K562 (cell line): Measurements from ENCODE around the gene PXK. TPM values are rescaled to one million over a fixed set of nuclear protein-coding genes. Genes with fewer than 3 reads are reported as not detected.

ENCODE experiments used
- ATAC-seq: fragments of 200-7000 bp; cut with Tn5 transposase; 3 replicates; pipeline ENCODE4 v1.9.1; 2020; ENCODE audit warnings: moderate library complexity
- BruUV-seq: library from RNA; stranded (reverse); fragments of 400-500 nt; replicated peaks from 2 replicates; lab custom pipeline; 2021; lab: Mats Ljungman, UMichigan
- CTCF ChIA-PET: fragments of 300-600 bp; formaldehyde crosslinking; extraction: SDS; loops from one replicate; lab custom pipeline; 2021; ENCODE audit warnings: low intra/inter-chr PET ratio; lab: Yijun Ruan, JAX
- POLR2A ChIA-PET: fragments of 300-600, 350-650 bp; sonication (Branson Sonifier 250); formaldehyde crosslinking; extraction: SDS; loops from one replicate; lab custom pipeline; 2021; ENCODE audit warnings: antibody characterized with exemption, inconsistent platforms; lab: Yijun Ruan, JAX
- DNase-seq, 4 experiments: peaks; one replicate each; pipeline versions ENCODE4 v3.0.0 to v3.0.0-alpha.2; 2011 to 2018; ENCODE audit warnings: low spot score in 3 of 4, mixed read lengths in 3 of 4; ENCODE audit errors: extremely low read depth in 1 of 4
- FAIRE-seq: peaks from 2 replicates; lab custom pipeline; 2011; peaks lifted over from hg19 to GRCh38; lab: Jason Lieb, UNC
- H2AFZ ChIP-seq: 2 replicates; pipeline ENCODE4 v1.6.0; 2011; ENCODE audit warnings: low read depth, low read length, control low read depth, inconsistent platforms
- H3K27ac ChIP-seq: fragments of 200-600 bp; 3 replicates; pipeline ENCODE4 v1.8.0; 2011; ENCODE audit warnings: low read depth, mild to moderate bottlenecking, control low read depth, inconsistent platforms, low read length, moderate library complexity, mixed read lengths; ENCODE audit errors: extremely low read depth
- H3K27me3 ChIP-seq, 2 experiments: fragments of 300-600 bp in 1 of 2; 2 replicates in 1 of 2; 3 replicates in 1 of 2; pipeline versions ENCODE4 v1.6.0 to v1.8.0; 2011; ENCODE audit warnings: inconsistent platforms in 2 of 2, low read length in 2 of 2, mild to moderate bottlenecking in 1 of 2, mixed read lengths in 1 of 2, moderate library complexity in 1 of 2; ENCODE audit not compliant: control insufficient read depth in 2 of 2, insufficient read depth in 2 of 2
- H3K36me3 ChIP-seq: fragments of 300-600 bp; 3 replicates; pipeline ENCODE4 v1.8.0; 2011; ENCODE audit warnings: mild to moderate bottlenecking, low read length, inconsistent platforms; ENCODE audit not compliant: control insufficient read depth, insufficient read depth
- H3K4me1 ChIP-seq, 2 experiments: fragments of 200-600 bp in 1 of 2; replicated peaks in 1 of 2; 2 replicates in 1 of 2; 3 replicates in 1 of 2; pipeline versions ENCODE4 v1.5.1 to v1.8.0; 2011; ENCODE audit warnings: inconsistent platforms in 2 of 2, low read length in 2 of 2, mild to moderate bottlenecking in 1 of 2, mixed read lengths in 1 of 2, moderate library complexity in 1 of 2; ENCODE audit not compliant: control insufficient read depth in 2 of 2, insufficient read depth in 2 of 2
- H3K4me2 ChIP-seq: 2 replicates; pipeline ENCODE4 v1.6.1; 2011; ENCODE audit warnings: low read length, control low read depth, inconsistent platforms, mixed read lengths; ENCODE audit not compliant: insufficient read depth
- H3K4me3 ChIP-seq: fragments of 200-600 bp; sonication (generic), shearing (Covaris generic); 2 replicates; pipeline ENCODE4 v1.5.1; 2016; ENCODE audit warnings: control low read depth, inconsistent platforms
- H3K79me2 ChIP-seq: fragments of 200-600 bp; 3 replicates; pipeline ENCODE4 v1.8.0; 2011; ENCODE audit warnings: low read length, inconsistent platforms; ENCODE audit not compliant: control insufficient read depth, insufficient read depth
- H3K9ac ChIP-seq, 2 experiments: 2 replicates each; pipeline versions ENCODE4 v1.6.0 to v1.6.1; 2011; ENCODE audit warnings: low read depth in 2 of 2, low read length in 2 of 2, control low read depth in 1 of 2, inconsistent platforms in 1 of 2, mild to moderate bottlenecking in 1 of 2, mixed read lengths in 1 of 2; ENCODE audit not compliant: insufficient read depth in 1 of 2
- H3K9me1 ChIP-seq: one replicate; pipeline ENCODE4 v1.6.0; 2011; ENCODE audit warnings: inconsistent platforms, mild to moderate bottlenecking, low read length, moderate library complexity; ENCODE audit not compliant: control insufficient read depth, insufficient read depth
- H3K9me3 ChIP-seq: replicated peaks from 2 replicates; pipeline ENCODE4 v1.5.1; 2011; ENCODE audit warnings: low read depth, low read length, inconsistent platforms; ENCODE audit not compliant: control insufficient read depth, insufficient read depth
- H4K20me1 ChIP-seq: replicated peaks from 2 replicates; pipeline ENCODE4 v1.6.1; 2011; ENCODE audit warnings: low read length, inconsistent platforms, mixed read lengths; ENCODE audit not compliant: control insufficient read depth, insufficient read depth
- CBX2 ChIP-seq: fragments of 200-600 bp; sonication (generic); IDR thresholded peaks from one replicate; pipeline ENCODE4 v1.6.1; 2012; ENCODE audit warnings: mild to moderate bottlenecking, low read length, inconsistent platforms; ENCODE audit not compliant: insufficient read depth, poor library complexity, severe bottlenecking
- PHF8 ChIP-seq: fragments of 200-600 bp; sonication (generic); IDR thresholded peaks from 2 replicates; pipeline ENCODE4 v1.6.1; 2012; ENCODE audit warnings: mixed run types, mild to moderate bottlenecking, inconsistent platforms, low read length, moderate library complexity, borderline replicate concordance
- PTTG1 ChIP-seq: fragments of 450-650 bp; IDR thresholded peaks from 2 replicates; pipeline ENCODE4 v1.6.1; 2016; ENCODE audit warnings: low read depth, mild to moderate bottlenecking, missing genetic modification characterization, missing compliant biosample characterization
- TEAD4 ChIP-seq, 2 experiments: sonication (generic) in 1 of 2; formaldehyde crosslinking in 1 of 2; IDR thresholded peaks; 2 replicates each; pipeline versions ENCODE4 v1.6.1 to v1.8.0; 2012 to 2022; ENCODE audit warnings: borderline replicate concordance in 1 of 2, inconsistent platforms in 1 of 2, low read length in 1 of 2, mild to moderate bottlenecking in 1 of 2, missing genetic modification reagents in 1 of 2
- WGBS: fragments of 100-300 bp; shearing (Covaris generic); methylation state at CpG from one replicate; pipeline ENCODE4 v1.1.6; 2016; ENCODE audit warnings: low coverage, mixed read lengths; ENCODE audit not compliant: insufficient coverage; ENCODE audit errors: missing lambda C conversion rate; 5-methylcytosine and 5-hydroxymethylcytosine counted together
- in situ Hi-C: fragments of 300-500 bp; cut with MboI; formaldehyde crosslinking; loops from 4 replicates; pipeline ENCODE4 v1.15.0; 2018; ENCODE audit warnings: inconsistent platforms, mixed read lengths
- intact Hi-C: fragments of 100-400 bp; cut with micrococcal nuclease; formaldehyde crosslinking; loops from 2 replicates; pipeline ENCODE4 v1.14.2; 2022
- polyA plus RNA-seq, 8 experiments: library from polyadenylated mRNA; depleted of rRNA in 4 of 8; stranded (reverse) in 5 of 8; unstranded in 3 of 8; fragments of >200 nt; fragmentation: Nextera tagmentation in 2 of 8; fragmentation: Illumina TruSeq in 1 of 8; extraction: Ambion mirVana in 2 of 8; extraction: Trizol in 1 of 8; gene quantifications; 2 replicates each; pipeline versions ENCODE4 v1.2.1 to v1.2.3, GENCODE V29; 2011 to 2014; ENCODE audit warnings: inconsistent platforms in 1 of 8, missing spikeins in 1 of 8
- total RNA-seq, 7 experiments: library from RNA; depleted of rRNA in 6 of 7; stranded (reverse); fragments of >200 nt in 6 of 7; fragmentation: Illumina TruSeq in 2 of 7; extraction: Trizol in 2 of 7; gene quantifications; 2 replicates each; pipeline versions ENCODE4 v1.2.1 to v1.2.3, GENCODE V29; 2011 to 2021; ENCODE audit warnings: low replicate concordance in 1 of 7
- TF ChIP-seq, protein P1 (sequence below), 3 experiments: IDR thresholded peaks in 2 of 3; conservative IDR thresholded peaks in 1 of 3; 2 replicates each; pipeline ENCODE4 v1.5.1; 2011 to 2012; ENCODE audit warnings: low read length in 3 of 3, mild to moderate bottlenecking in 3 of 3, control low read depth in 2 of 3, improper control_type of control experiment in 1 of 3, inconsistent platforms in 1 of 3, low read depth in 1 of 3, mixed read lengths in 1 of 3, moderate library complexity in 1 of 3; ENCODE audit not compliant: insufficient read depth in 2 of 3
- TF ChIP-seq, protein P2 (sequence below): fragments of 450-650 bp; IDR thresholded peaks from 2 replicates; pipeline ENCODE4 v1.6.1; 2016; ENCODE audit warnings: borderline replicate concordance
- TF ChIP-seq, protein P3 (sequence below): sonication (generic); formaldehyde crosslinking; IDR thresholded peaks from 2 replicates; pipeline ENCODE4 v1.8.1; 2023; ENCODE audit warnings: missing genetic modification reagents, mild to moderate bottlenecking, borderline replicate concordance

PXK gene
- total and polyA plus RNA-seq, 9 of the 15 experiments (the other 6 are each of a cell fraction or from before 2014, with no cell fraction given): 3.3 to 19.9 (median 11.3) TPM

DNA sequence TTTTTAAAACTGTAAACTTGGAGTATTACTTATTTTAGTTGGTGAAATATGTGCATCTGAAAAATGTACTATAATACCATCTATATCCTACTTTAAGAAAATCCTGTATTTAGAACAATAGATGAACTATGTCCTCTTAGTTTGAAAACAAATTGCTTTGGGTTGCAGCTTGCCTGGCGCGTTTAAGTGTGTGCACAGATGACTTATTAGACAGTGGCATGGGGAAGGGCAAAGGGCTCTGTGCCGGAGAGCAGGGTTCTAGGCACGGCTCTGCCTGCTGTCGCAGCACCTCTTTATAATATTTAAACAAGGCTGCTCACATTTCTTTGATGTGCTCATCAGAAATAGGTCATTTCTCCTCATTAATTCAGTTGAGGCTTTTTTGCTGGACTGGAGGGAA, 10.0 kb downstream of the PXK start:
- no peak for DNase-seq
- WGBS: 94% methylated on average over 5 of the region's 5 CpGs
- TF ChIP-seq PHF8 (no peak), PTTG1 (tag) (no peak), CBX2 (no peak), TEAD4 (IDR thresholded peaks at IDR 0.05; ENCODE audit: low read length) (no peak), TEAD4 (CRISPR knock-in tag; IDR thresholded peaks at IDR 0.05; ENCODE audit: borderline replicate concordance) (no peak)
- TF ChIP-seq, protein P1, sequence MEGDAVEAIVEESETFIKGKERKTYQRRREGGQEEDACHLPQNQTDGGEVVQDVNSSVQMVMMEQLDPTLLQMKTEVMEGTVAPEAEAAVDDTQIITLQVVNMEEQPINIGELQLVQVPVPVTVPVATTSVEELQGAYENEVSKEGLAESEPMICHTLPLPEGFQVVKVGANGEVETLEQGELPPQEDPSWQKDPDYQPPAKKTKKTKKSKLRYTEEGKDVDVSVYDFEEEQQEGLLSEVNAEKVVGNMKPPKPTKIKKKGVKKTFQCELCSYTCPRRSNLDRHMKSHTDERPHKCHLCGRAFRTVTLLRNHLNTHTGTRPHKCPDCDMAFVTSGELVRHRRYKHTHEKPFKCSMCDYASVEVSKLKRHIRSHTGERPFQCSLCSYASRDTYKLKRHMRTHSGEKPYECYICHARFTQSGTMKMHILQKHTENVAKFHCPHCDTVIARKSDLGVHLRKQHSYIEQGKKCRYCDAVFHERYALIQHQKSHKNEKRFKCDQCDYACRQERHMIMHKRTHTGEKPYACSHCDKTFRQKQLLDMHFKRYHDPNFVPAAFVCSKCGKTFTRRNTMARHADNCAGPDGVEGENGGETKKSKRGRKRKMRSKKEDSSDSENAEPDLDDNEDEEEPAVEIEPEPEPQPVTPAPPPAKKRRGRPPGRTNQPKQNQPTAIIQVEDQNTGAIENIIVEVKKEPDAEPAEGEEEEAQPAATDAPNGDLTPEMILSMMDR (IDR thresholded peaks at IDR 0.05 in 2 of 3, conservative IDR thresholded peaks at IDR 0.05 in 1 of 3; ENCODE audit: insufficient read depth in 2 of 3, low read depth in 1 of 3, low read length in 3 of 3): no peak
- TF ChIP-seq, protein P2, sequence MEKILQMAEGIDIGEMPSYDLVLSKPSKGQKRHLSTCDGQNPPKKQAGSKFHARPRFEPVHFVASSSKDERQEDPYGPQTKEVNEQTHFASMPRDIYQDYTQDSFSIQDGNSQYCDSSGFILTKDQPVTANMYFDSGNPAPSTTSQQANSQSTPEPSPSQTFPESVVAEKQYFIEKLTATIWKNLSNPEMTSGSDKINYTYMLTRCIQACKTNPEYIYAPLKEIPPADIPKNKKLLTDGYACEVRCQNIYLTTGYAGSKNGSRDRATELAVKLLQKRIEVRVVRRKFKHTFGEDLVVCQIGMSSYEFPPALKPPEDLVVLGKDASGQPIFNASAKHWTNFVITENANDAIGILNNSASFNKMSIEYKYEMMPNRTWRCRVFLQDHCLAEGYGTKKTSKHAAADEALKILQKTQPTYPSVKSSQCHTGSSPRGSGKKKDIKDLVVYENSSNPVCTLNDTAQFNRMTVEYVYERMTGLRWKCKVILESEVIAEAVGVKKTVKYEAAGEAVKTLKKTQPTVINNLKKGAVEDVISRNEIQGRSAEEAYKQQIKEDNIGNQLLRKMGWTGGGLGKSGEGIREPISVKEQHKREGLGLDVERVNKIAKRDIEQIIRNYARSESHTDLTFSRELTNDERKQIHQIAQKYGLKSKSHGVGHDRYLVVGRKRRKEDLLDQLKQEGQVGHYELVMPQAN: no peak
- TF ChIP-seq, protein P3, sequence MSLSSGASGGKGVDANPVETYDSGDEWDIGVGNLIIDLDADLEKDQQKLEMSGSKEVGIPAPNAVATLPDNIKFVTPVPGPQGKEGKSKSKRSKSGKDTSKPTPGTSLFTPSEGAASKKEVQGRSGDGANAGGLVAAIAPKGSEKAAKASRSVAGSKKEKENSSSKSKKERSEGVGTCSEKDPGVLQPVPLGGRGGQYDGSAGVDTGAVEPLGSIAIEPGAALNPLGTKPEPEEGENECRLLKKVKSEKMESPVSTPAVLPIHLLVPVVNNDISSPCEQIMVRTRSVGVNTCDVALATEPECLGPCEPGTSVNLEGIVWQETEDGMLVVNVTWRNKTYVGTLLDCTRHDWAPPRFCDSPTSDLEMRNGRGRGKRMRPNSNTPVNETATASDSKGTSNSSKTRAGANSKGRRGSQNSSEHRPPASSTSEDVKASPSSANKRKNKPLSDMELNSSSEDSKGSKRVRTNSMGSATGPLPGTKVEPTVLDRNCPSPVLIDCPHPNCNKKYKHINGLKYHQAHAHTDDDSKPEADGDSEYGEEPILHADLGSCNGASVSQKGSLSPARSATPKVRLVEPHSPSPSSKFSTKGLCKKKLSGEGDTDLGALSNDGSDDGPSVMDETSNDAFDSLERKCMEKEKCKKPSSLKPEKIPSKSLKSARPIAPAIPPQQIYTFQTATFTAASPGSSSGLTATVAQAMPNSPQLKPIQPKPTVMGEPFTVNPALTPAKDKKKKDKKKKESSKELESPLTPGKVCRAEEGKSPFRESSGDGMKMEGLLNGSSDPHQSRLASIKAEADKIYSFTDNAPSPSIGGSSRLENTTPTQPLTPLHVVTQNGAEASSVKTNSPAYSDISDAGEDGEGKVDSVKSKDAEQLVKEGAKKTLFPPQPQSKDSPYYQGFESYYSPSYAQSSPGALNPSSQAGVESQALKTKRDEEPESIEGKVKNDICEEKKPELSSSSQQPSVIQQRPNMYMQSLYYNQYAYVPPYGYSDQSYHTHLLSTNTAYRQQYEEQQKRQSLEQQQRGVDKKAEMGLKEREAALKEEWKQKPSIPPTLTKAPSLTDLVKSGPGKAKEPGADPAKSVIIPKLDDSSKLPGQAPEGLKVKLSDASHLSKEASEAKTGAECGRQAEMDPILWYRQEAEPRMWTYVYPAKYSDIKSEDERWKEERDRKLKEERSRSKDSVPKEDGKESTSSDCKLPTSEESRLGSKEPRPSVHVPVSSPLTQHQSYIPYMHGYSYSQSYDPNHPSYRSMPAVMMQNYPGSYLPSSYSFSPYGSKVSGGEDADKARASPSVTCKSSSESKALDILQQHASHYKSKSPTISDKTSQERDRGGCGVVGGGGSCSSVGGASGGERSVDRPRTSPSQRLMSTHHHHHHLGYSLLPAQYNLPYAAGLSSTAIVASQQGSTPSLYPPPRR (CRISPR knock-in tag): no peak
- no peaks in the 10 kb centered on the region for H3K27me3 ChIP-seq
- ATAC-seq: no peak
- no peak overlapping the region for H3K27ac ChIP-seq
- intact Hi-C loops (no loop called here), in situ Hi-C loops (no loop called here)
- ChIA-PET CTCF (no interaction called here), POLR2A (no interaction called here)
- FAIRE-seq: no peak
- H3K79me2 ChIP-seq: no peaks in the 10 kb centered on the region
- no peak overlapping the region for H3K4me3 ChIP-seq
- H2AFZ ChIP-seq: no peak overlapping the region
- no peaks in the 10 kb centered on the region for H4K20me1 ChIP-seq
- H3K36me3 ChIP-seq: no peaks in the 10 kb centered on the region
- H3K4me2 ChIP-seq: no peak overlapping the region
- no peaks in the 10 kb centered on the region for H3K9me3 ChIP-seq
- no peaks in the 10 kb centered on the region for H3K9me1 ChIP-seq
- peaks cover 0 to 2% of the 10 kb centered on the region in 2 experiments; a peak in 2 of 5 replicates for H3K4me1 ChIP-seq
- H3K9ac ChIP-seq: no peak overlapping the region
- no TSS peak for BruUV-seq
